ENCODE measurements around the gene SPSB1.

SPSB1 gene

GRCh38 chr1:9260059-9260766 lies 32.5 kb upstream of the SPSB1 start:
- DNase-seq (ENCODE audit: low spot score), result no peak

GRCh38 chr1:9261496-9261895 lies 31.2 kb upstream of the SPSB1 start:
- no peak for DNase-seq (ENCODE audit: low spot score)

GRCh38 chr1:9262096-9262986 lies 30.4 kb upstream of the SPSB1 start:
- DNase-seq (ENCODE audit: low spot score), result no peak

- DNase-seq (ENCODE audit: low spot score), result no peak
Observed at GRCh38 chr1:9263276-9263855, 29.3 kb upstream of the SPSB1 start.

GRCh38 chr1:9263984-9264872 lies 28.5 kb upstream of the SPSB1 start:
- DNase-seq (ENCODE audit: low spot score), result no peak

GRCh38 chr1:9265037-9265436 lies 27.7 kb upstream of the SPSB1 start:
- no peak for DNase-seq (ENCODE audit: low spot score)

GRCh38 chr1:9265968-9266367 lies 26.7 kb upstream of the SPSB1 start:
- DNase-seq (ENCODE audit: low spot score), result no peak

- DNase-seq (ENCODE audit: low spot score), result no peak
Observed at GRCh38 chr1:9267352-9267686, 25.4 kb upstream of the SPSB1 start.

- DNase-seq (ENCODE audit: low spot score), result no peak
Observed at GRCh38 chr1:9267827-9268581, 24.7 kb upstream of the SPSB1 start.

GRCh38 chr1:9269078-9269501 lies 23.6 kb upstream of the SPSB1 start:
- DNase-seq (ENCODE audit: low spot score), result no peak

- DNase-seq (ENCODE audit: low spot score), result no peak
Observed at GRCh38 chr1:9269721-9270120, 23.0 kb upstream of the SPSB1 start.

- no peak for DNase-seq (ENCODE audit: low spot score)
Observed at GRCh38 chr1:9270290-9270883, 22.3 kb upstream of the SPSB1 start.

GRCh38 chr1:9271283-9271682 lies 21.4 kb upstream of the SPSB1 start:
- no peak for DNase-seq (ENCODE audit: low spot score)

- no peak for DNase-seq (ENCODE audit: low spot score)
Observed at GRCh38 chr1:9271861-9272595, 20.7 kb upstream of the SPSB1 start.

- DNase-seq (ENCODE audit: low spot score), result no peak
Observed at GRCh38 chr1:9273177-9273576, 19.5 kb upstream of the SPSB1 start.

GRCh38 chr1:9275161-9275560 lies 17.5 kb upstream of the SPSB1 start:
- DNase-seq (ENCODE audit: low spot score), result no peak

GRCh38 chr1:9275567-9276034 lies 17.1 kb upstream of the SPSB1 start:
- peak; percentile 66 for DNase-seq (ENCODE audit: low spot score)

GRCh38 chr1:9278116-9278515 lies 14.6 kb upstream of the SPSB1 start:
- no peak for DNase-seq (ENCODE audit: low spot score)

GRCh38 chr1:9278585-9279153 lies 14.0 kb upstream of the SPSB1 start:
- DNase-seq (ENCODE audit: low spot score), result no peak

All from putamen (tissue), 1 donor.